EL (cell line): ENCODE measurements around the gene ARL3.
A peak's percentile ranks its signal among the peaks of the same experiment; 100 is the strongest.
"Not testable (repeated sequence)": the region's sequence is repeated elsewhere in the genome, so short reads cannot be mapped to it uniquely, and the experiment has no call there.

ENCODE experiments used
- DNase-seq: peaks from one replicate; pipeline ENCODE4 v3.0.0-alpha.2; 2016

The ARL3 gene, protein sequence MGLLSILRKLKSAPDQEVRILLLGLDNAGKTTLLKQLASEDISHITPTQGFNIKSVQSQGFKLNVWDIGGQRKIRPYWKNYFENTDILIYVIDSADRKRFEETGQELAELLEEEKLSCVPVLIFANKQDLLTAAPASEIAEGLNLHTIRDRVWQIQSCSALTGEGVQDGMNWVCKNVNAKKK

DNA sequence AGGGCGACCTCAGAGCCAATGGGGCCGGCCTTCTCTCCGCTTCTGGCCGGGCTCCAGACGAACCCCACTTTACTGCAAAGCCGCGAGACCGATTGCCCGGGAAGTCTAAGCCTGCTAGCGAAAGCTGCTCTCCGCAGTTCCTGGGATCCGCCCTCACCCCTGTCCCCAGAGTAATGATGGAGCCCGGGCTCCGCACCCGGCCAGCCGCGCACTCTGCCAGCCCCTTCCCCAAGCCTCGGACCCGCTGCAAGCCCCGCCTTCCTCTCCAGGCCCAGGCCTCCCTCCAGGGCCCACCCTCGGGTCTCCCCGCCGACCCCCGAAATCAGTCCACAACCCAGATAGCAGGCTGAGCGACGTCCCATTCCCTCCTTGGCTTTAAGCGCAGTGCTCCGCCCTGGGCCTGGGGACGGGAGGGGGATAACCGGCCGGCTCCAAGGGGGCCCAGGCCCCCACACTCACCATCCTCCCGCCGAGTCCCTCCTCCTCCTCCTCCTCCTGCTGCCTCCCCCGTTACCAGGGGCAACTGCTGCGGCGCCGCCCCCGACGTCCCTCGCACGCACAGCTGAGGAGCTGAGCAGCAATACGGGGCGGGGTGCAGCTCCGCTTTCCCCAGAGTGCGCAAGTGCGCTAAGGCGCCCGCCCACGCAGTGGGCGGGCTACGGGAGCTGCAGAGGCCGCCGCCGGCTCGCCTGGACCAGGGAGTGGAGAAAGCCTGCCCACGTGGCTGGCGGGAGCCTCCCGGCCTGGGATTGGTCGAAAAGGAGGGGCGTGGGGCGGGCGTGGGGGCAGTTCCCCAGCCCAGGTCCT lies at the start of gene ARL3:
ARL3 (minus strand) TSS at position 584 of the 807 bp plus-strand sequence; CDS start at position 462, 122 bp downstream.
- peak; percentile 100 for DNase-seq

DNA sequence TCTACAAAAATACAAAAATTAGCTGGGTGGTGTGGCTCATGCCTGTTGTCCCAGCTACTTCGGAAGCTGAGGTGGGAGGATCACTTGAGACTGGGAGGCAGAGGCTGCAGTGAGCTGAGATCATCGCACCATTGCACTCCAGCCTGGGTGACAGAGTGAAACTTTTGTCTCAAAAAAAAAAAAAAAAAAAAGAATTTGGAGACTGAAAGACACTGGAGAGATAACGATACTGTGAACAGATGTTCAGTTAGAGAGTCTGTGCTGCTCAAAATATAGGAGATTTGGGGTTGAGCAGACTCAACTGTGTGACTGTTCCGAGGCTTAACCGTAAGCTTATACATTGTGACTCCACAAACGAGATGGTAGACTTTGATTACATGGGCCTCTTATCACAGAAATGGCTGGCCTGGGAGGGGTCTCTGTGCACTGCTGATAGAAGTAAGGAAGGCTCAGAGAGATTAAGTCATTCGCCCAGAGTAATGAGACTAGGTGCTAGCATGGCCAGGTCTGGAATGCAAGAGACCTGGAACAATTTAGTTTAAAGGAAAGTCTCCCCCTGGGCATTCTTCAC lies 48.9 kb upstream of the ARL3 start:
- DNase-seq: no peak

DNA sequence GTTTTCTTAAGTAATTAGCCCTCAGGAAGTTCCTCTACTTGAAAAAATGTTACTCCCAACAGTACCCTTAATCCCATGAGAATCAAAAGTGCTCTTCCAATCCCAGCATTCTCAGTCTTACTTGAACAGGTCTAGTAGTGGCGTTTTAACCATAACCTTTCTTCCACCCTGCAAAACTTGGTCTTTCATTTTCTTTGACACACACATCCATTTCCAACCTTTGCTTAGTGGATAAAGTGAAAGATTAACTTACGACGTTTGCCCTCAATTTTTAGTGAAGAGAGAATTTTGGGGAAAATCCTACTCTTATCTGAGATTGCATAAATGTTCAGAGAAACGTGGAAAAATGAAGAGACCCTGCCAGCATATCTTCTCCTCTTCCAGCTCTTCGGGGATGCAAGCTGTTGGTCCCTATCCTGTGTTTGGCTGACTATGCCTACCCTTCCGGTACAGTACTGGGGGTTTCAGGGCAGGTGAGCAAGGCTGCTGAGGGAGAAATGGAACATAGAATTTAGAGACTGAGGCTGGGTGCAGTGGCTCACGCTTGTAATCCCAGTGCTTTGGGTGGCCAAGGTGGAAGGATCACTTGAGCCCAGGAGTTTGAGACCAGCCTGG lies 48.3 kb upstream of the ARL3 start:
- DNase-seq: no peak

DNA sequence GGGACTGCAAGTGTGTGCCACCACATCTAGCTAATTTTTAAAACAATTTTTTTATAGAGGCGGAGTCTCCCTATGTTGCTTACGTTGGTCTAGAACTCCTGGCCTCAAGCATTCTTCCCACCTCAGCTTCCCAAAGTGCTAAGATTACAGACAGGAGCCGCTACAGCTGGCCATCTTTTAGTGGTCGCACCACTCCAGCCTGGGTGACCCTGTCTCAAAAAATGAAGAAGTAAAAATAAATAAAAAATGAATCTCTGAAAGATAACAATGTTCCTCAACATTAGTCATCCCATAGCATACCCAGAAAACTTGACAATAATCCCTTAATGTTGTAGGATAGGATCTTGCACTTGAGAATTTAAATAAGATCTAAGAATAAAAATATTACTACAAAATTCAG lies 47.8 kb upstream of the ARL3 start:
- DNase-seq: no peak

DNA sequence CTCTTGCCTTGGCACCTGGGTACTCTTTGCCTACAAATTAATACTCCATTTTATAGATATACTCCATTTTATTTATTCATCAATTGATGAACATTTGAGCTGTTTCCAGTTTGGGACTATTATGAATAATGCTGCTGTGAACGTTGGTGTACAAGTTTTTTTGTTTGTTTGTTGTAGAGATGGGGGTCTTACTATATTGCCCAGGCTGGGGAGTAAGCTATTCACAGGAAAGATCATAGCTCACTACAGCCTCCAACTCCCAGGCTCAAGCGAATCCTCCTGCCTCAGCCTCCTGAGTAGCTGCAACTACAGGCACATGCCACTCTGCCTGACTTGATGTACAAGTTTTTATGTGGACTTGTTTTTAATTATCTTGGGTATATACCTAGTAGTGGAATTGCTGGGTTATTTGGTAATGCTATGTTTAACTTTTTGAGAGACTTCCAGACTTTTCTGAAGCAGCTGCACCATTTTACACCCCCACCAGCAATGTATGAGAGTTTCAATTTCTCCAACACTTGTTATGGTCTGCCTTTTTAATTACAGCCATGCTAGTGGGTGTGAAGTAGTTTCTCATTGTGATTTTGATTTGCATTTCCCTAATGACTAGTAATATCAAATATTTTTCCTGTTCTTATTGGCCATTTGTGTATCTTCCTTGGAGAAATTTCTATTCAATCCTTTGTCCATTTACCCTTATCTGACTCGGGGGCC lies 45.5 kb upstream of the ARL3 start:
- no peak for DNase-seq

DNA sequence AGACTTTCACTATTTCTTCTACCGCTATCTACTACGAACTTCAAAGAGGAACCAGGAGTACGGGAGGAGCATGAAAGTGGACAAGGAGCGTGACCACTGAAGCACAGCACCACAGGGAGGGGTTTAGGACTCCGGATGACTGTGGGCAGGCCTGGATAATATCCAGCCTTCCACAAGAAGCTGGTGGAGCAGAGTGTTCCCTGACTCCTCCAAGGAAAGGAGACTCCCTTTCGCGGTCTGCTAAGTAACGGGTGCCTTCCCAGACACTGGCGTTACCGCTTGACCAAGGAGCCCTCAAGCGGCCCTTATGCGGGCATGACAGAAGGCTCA lies 44.7 kb upstream of the ARL3 start:
- not testable (repeated sequence) for DNase-seq

DNA sequence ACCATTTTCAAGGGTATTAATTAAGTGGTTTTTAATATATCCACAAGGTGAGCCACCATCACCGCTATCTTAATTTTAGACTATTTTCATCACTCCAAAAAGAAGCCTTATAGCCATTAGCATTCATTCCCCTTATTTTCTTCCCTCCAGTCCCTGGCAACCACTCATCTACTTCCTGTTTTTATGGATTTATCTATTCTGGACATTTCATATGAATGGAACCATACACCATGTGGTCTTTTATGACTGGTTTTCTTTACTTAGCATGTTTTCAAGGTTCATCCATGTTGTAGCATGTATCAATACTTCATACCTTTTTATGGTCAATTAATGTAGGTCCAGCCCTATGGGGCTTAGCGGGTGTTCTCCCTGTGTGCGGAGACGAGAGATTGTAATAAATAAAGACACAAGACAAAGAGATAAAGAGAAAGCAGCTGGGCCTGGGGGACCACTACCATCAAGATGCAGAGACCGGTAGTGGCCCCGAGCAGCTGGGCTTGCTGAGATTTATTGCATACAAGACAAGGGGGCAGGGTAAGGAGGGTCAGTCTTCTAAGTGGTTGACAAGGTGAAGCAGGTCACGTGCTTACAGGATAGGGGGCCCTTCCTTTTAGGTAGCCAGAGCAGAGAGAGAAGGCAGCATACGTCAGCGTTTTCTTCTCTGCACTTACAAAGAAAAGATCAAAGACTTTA lies 44.2 kb upstream of the ARL3 start:
- DNase-seq: no peak

DNA sequence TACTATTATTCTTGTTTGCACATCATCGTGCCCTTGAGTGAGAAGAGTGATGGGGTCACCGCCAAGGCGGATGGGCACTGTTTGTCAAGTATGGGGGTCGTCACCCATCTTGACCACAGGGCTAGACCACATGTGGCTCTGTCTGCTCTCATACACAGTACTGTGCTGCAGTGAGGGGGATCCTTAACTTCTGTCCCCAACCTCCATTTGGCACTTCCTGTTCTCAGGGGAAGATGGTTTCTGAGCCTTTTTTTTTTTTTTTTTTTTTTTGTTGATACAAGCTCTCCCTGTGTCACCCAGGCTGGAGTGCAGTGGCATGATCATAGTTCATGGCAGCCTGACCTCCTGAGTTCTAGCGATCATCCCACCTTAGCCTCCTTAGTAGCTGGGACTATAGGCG lies 43.1 kb upstream of the ARL3 start:
- DNase-seq: no peak

DNA sequence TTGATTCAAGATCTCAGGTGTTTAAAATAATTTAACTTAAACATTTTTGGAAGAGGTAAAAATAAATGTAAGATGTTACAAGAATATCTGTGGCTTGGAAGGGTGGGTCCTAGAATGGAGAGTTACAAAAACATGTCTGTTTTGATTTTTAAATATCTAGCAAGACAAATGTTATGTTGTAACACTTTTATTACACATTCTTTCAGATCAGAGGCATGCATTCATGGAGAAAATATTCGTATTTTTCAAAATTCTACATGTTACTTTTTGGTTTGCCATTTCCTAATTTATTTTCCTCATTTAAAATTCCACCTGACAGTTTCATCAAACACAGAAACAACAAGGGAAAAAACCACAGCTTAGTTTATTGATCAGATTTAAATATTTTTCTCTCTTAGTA lies 39.5 kb upstream of the ARL3 start:
- DNase-seq: no peak

DNA sequence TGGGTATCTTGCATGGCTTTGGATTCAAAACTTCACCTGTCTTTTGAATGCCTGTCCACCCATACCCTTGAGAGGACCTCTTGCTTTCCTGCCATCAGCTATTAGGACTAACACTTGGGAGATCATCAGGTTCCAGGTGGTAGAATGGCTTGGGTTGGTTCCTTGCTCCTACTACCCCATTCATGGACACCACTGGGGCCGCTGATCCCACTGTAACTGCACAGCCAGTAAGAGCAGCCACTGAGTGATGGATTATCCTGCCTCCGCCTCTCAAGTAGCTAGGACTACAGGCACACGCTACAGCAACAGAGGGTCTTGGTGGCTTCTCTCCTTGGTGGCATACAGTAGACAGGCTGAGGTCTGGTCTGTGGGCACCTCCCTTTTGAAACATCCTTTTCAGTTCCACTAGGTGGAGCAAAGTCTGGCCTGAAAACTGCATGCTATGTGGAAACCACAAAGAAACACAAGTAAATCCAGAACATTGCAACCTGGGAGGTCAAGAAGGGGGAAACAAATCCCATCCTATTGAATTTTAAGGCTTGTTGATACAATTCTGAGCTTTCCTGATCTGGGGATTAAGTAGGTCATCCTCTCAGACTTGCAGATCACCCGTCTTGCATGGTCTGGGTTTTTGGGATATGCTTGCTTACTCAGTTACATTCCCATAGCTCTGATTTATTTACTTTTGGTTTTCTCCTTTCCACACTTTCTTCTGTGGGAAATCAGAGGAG lies 38.9 kb upstream of the ARL3 start:
- DNase-seq: peak; percentile 67

DNA sequence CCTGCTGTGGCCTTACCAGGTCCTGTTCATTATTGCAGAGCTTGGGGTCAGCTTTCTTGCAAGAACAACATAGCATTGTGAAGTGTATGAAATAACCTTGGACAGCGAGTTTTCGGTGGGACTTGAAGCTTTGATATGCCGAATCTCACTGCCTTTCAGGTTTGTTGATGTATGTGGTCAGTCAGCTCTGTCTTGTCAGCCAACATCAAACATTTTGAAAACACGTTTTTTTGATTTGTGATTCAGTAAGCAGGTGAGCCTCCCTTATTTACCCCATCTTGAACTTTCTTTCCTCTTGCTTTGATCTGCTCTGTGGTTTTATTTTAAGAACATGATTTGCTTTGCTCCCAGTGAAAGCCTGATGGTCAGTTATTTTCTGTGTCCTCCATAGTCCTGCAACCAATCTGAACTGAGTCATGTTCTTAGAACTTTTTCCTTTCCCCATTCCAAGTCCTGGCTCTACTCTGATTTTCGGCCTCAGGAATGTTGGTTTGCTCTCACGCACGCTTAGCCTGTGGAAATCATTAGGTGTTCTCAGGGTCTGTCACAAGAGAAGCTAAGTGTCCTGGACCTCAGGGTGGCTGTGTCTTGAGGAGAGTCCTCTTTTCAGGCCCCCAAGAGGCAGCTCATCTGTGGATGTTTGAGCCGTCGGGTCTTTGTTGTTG lies 38.2 kb upstream of the ARL3 start:
- DNase-seq: peak; percentile 89

DNA sequence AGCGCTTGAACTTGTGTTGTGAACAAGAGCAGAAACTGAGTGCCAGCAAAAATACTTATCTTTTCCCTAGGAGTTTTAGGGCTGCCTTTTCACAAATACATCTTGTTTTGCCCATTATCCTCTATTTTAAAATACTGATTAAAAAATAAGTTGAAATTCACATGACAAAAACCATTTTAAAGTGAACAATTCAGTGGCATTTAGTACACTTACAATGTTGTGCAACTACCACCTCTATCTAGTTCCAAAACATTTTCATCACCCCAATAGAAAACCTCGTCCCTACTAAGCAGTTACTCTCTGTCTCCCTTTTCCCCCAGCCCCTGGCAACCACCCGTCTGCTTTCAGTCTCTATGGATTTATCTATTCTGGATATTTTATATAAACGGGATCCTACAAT lies 31.0 kb upstream of the ARL3 start:
- no peak for DNase-seq

DNA sequence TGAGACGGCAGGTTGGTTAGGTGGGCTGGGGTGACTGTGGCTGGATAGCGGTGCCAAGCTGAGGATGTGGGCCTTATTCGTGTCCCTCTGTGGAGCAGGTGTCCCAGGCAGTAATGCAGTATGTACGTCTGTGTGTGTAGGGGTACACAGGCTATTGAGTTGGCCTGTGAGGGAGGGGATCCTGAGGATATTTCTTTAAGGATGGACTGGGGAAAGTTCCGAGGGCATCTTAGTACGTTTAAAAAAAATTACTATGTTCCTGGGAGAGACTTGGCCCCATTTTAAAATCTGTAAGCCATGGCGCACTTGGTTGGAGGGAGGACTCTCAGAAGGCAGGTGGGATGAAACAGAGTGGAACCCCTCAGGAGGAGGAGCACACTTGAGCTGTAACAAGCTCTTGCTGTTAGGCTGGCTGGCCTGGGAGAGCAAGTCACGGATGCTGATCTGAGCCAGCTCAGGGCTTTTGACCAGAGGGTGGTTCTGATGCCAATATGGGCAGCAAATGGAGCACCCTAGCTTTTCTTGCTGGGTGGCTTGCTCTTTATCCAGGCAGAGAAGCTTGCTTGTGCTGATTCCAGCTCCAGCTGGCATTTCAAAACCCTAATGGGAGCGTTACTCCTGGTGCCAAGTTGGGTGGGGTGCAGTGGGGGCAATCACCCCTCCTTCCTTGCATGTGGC lies 30.3 kb upstream of the ARL3 start:
- DNase-seq: peak; percentile 35

DNA sequence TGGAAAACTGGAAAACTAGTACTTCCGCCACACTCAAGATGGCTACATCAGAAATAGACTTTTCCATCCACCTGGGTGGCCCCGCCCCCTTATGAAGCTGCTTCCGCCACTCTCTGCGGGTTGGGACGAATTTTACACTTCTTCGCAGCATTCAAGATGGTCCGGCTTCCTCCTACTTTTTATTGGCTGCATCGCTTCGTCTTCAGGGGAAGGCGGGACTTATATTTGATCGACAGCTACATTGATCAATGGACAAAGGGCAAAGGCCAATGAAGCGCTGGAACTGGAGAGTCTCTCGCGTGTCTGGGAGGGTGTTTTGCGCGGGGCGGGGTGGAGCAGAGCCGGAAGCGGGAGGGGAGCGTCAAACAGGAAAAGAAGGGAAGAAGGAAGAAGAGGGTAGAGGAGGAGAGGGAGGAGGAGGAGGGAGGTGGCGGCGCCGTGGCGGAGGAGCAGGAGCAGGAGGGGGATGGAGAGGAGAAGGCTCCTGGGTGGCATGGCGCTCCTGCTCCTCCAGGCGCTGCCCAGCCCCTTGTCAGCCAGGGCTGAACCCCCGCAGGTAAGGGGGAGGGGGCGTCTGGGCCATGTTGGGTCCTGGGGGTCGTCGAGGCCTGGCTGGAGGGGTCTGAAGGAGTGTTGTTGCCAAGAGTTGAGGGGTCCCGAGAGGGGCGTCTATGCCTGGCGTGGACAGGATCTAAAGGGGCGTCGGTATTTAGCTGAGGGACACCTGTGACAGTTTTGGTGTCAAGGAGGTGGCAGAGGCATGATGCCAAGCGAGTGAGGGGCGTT lies 29.6 kb upstream of the ARL3 start, which contains the start of gene WBP1L:
WBP1L (plus strand) TSS at position 361 of the 786 bp plus-strand sequence; CDS start at position 467, 106 bp downstream.
- DNase-seq: peak; percentile 100

DNA sequence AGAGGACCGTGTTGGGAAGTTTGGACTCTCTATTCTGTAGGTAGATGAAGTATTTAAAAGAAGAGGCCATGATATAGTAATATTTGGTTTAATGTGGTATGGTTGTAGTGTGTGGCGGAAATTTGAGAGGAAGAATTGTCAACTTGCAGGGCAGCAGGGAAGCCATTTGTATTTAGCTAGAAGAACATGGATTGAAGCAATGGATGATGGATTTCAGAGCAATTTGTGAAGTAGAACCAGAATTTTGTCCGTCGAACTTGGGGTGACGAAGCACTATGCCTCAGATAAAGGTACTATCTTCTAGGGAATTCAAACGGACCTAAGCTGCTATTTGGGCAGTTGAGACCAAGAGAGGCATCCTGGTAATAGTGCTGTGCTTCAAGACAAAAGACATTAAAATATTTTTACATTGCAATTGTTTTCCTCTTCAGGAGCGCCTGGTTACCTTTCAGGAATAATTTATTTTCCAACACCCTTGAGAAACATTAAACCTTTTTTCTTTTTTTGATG lies 28.9 kb upstream of the ARL3 start:
- DNase-seq: no peak

DNA sequence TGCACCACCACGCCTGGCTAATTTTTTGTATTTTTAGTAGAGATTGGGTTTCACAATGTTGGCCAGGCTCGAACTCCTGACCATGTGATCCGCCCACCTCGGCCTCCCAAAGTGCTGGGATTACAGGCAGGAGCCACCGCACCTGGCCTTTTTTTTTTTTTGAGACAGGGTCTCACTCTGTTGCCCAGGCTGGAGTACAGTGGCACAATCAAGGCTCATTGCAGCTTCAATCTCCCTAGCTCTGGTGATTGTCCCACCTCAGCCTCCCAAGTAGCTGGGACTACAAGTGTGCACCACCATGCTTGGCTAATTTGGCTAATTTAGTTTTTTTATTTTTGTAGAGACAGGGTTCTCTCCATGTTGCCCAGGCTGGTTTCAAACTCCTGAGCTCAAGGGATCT lies 28.1 kb upstream of the ARL3 start:
- not testable (repeated sequence) for DNase-seq

DNA sequence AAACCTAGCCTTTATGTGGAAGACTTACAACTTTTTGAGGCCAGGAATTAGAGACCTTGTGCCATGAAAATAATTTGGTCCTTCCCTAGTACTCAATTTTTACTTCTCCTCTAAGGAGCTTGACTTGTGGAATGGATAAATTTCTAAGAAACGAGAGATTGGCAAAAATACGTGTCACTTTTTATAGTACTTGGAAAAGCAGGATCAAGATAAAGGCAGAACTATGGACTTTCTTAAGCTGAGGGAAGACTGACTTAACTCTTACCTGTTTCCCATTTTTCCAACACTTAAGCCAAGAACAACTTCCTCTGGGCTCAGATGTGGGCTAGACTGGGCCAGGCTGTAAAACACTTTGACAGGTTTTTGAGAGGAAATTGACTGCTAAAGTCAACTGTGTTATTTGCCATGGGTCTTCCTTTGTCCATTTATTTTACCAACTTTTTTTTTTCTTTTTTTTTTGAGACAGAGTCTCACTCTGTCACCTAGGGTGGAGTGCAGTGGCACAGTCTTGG lies 27.6 kb upstream of the ARL3 start:
- DNase-seq: no peak

DNA sequence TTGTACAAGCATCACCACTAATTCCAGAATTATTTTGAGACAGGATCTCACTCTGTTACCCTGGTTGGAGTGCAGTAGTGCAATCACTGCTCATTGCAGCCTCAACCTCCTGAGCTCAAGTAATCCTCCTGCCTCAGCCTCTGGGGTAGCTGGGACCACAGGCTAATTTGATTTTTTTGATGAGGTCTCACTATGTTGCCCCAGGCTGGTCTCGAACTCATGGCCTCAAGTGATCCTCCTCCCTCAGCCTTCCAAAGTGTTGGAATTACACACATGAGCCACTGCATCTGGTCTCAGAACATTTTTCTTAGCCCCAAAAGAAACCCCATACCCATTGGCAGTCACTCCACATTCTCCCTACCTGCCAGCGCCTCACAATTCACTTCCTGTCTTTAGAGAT lies 26.0 kb upstream of the ARL3 start:
- no peak for DNase-seq

DNA sequence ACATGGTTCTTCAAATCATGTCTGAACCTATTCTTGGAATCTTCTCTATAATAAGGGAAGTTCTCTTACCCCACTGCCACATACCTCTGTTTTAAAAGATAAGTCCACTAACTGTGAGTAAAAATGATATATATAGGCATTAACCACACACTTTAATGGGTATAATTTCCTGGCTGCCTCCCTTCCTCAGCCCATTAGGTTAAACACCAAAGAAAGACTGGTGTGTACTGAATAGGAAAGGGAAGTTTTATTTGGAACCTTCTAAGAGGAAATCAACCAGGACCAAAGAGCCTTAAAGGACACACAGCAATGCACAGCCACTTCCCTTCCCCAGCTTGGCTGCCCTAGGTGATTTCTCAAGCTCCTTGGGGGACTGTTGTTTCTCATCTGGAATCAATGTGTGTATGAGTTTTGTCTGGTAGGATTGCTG lies 24.5 kb upstream of the ARL3 start:
- DNase-seq: no peak
